Nephron progenitor cell (in vitro differentiated cells): ENCODE data around the gene ORAI3.
A peak's percentile ranks its signal among the peaks of the same experiment; 100 is the strongest.

ENCODE experiments used
- DNase-seq: peaks from one replicate; pipeline ENCODE4 v3.0.0; 2021
- H3K27ac Mint-ChIP-seq: 2 replicates; pipeline ENCODE4 v1.8.0; 2021; ENCODE audit warnings: mild to moderate bottlenecking, moderate library complexity, mixed read lengths
- H3K27me3 Mint-ChIP-seq: 2 replicates; pipeline ENCODE4 v1.8.0; 2021; ENCODE audit warnings: mild to moderate bottlenecking, low read depth, mixed read lengths; ENCODE audit not compliant: poor library complexity
- H3K36me3 Mint-ChIP-seq: 2 replicates; pipeline ENCODE4 v1.8.0; 2021; ENCODE audit warnings: low read depth, mixed read lengths
- H3K4me1 Mint-ChIP-seq: 2 replicates; pipeline ENCODE4 v1.8.0; 2021; ENCODE audit warnings: mixed read lengths
- H3K4me3 Mint-ChIP-seq: 2 replicates; pipeline ENCODE4 v1.8.0; 2021; ENCODE audit warnings: mild to moderate bottlenecking, moderate library complexity, mixed read lengths
- H3K9me3 Mint-ChIP-seq: 2 replicates; pipeline ENCODE4 v1.8.0; 2021; ENCODE audit warnings: mild to moderate bottlenecking, moderate library complexity, mixed read lengths
- CTCF ChIP-seq: fragments of 200-600 bp; sonication (generic); IDR thresholded peaks from 2 replicates; pipeline ENCODE4 v1.5.0; 2021; ENCODE audit warnings: antibody characterized with exemption

The ORAI3 gene

GRCh38 chr16:30903002-30903401 lies 45.9 kb upstream of the ORAI3 start:
- no peak for DNase-seq
- Mint-ChIP-seq H3K9me3 (no peaks in the 10 kb centered on the region), H3K36me3 (no peaks in the 10 kb centered on the region), H3K27ac (peak overlapping the region; percentile 91), H3K27me3 (peaks cover 9% of the 10 kb centered on the region), H3K4me3 (peak overlapping the region; percentile 82), H3K4me1 (peaks cover 36% of the 10 kb centered on the region)
- no peak for TF ChIP-seq CTCF

GRCh38 chr16:30903596-30903995 lies 45.3 kb upstream of the ORAI3 start:
- no peaks in the 10 kb centered on the region for H3K36me3 Mint-ChIP-seq
- no peak for DNase-seq
- no peak for TF ChIP-seq CTCF
- peaks cover 36% of the 10 kb centered on the region for H3K4me1 Mint-ChIP-seq
- no peaks in the 10 kb centered on the region for H3K9me3 Mint-ChIP-seq
- H3K4me3 Mint-ChIP-seq: no peak overlapping the region
- peaks cover 9% of the 10 kb centered on the region for H3K27me3 Mint-ChIP-seq
- no peak overlapping the region for H3K27ac Mint-ChIP-seq

- H3K9me3 Mint-ChIP-seq: no peaks in the 10 kb centered on the region
These were observed 44.6 kb upstream of the ORAI3 start for GRCh38 chr16:30904114-30904780.

GRCh38 chr16:30907064-30907463 lies 41.8 kb upstream of the ORAI3 start:
- no peak for DNase-seq
- no peak overlapping the region for H3K27ac Mint-ChIP-seq
- H3K9me3 Mint-ChIP-seq: no peaks in the 10 kb centered on the region
- no peaks in the 10 kb centered on the region for H3K36me3 Mint-ChIP-seq
- no peak overlapping the region for H3K4me3 Mint-ChIP-seq
- peaks cover 9% of the 10 kb centered on the region for H3K27me3 Mint-ChIP-seq
- no peak for TF ChIP-seq CTCF
- peaks cover 48% of the 10 kb centered on the region for H3K4me1 Mint-ChIP-seq

More at GRCh38 chr16:30904114-30904780, 44.6 kb upstream of the ORAI3 start:
- Mint-ChIP-seq H3K27ac (no peak overlapping the region), H3K27me3 (peaks cover 9% of the 10 kb centered on the region), H3K4me3 (no peak overlapping the region), H3K4me1 (peaks cover 37% of the 10 kb centered on the region), H3K36me3 (no peaks in the 10 kb centered on the region)
- TF ChIP-seq CTCF: no peak
- no peak for DNase-seq

GRCh38 chr16:30910427-30911029 lies 38.3 kb upstream of the ORAI3 start:
- TF ChIP-seq CTCF: no peak
- Mint-ChIP-seq H3K4me1 (peaks cover 31% of the 10 kb centered on the region), H3K4me3 (no peak overlapping the region), H3K27me3 (peaks cover 4% of the 10 kb centered on the region), H3K9me3 (no peaks in the 10 kb centered on the region), H3K27ac (no peak overlapping the region), H3K36me3 (no peaks in the 10 kb centered on the region)
- DNase-seq: no peak
